OCI-LY3 (cell line): ENCODE results near the gene PLCZ1.

ENCODE experiments used
- H2AFZ ChIP-seq: fragments of 200-600, 300-600 bp; shearing (Covaris generic); 2 replicates; pipeline ENCODE4 v1.6.0; 2014; ENCODE audit warnings: antibody characterized with exemption, low read depth, low read length
- H3K27ac ChIP-seq: fragments of 200-600, 300-600 bp; sonication (generic); 2 replicates; pipeline ENCODE4 v1.5.1; 2014; ENCODE audit warnings: mild to moderate bottlenecking, low read length, moderate library complexity, mixed read lengths
- H3K27me3 ChIP-seq: fragments of 200-600, 300-600 bp; sonication (generic); 2 replicates; pipeline ENCODE4 v1.6.1; 2014; ENCODE audit warnings: low read depth, low read length, mixed read lengths
- H3K36me3 ChIP-seq: fragments of 200-600, 300-600 bp; sonication (generic); replicated peaks from 2 replicates; pipeline ENCODE3; 2014; ENCODE audit warnings: low read depth, low read length, mixed read lengths
- H3K4me1 ChIP-seq: fragments of 300-600, 200-600 bp; sonication (generic); 2 replicates; pipeline ENCODE4 v1.6.1; 2014; ENCODE audit warnings: low read length, mixed read lengths
- H3K4me2 ChIP-seq: fragments of 200-600, 300-600 bp; sonication (generic); 2 replicates; pipeline ENCODE4 v1.6.1; 2014; ENCODE audit warnings: low read length, mixed read lengths
- H3K4me3 ChIP-seq: fragments of 300-600, 200-600 bp; sonication (generic); 2 replicates; pipeline ENCODE4 v1.5.1; 2014; ENCODE audit warnings: antibody characterized with exemption, mild to moderate bottlenecking, low read length, moderate library complexity
- H3K79me2 ChIP-seq: fragments of 300-600, 200-600 bp; shearing (Covaris generic); 2 replicates; pipeline ENCODE4 v1.6.1; 2014; ENCODE audit warnings: mild to moderate bottlenecking, low read length, mixed read lengths
- H3K9ac ChIP-seq: fragments of 300-600, 200-600 bp; shearing (Covaris generic); 2 replicates; pipeline ENCODE4 v1.6.0; 2014; ENCODE audit warnings: mild to moderate bottlenecking, low read length, moderate library complexity
- H3K9me3 ChIP-seq: fragments of 200-600, 300-600 bp; shearing (Covaris generic); 2 replicates; pipeline ENCODE4 v1.6.1; 2014; ENCODE audit warnings: low read length, mixed read lengths; ENCODE audit not compliant: insufficient read depth
- H4K20me1 ChIP-seq: fragments of 200-600, 300-600 bp; sonication (generic); 2 replicates; pipeline ENCODE4 v1.6.1; 2016; ENCODE audit warnings: low read length, mixed read lengths; ENCODE audit not compliant: insufficient read depth
- EZH2phosphoT487 ChIP-seq: fragments of 200-600 bp; shearing (Covaris generic); IDR thresholded peaks from 2 replicates; pipeline ENCODE4 v1.6.1; 2018; ENCODE audit warnings: antibody characterized with exemption, mixed run types, low read depth
- TF ChIP-seq, protein P1 (sequence below): fragments of 200-600, 300-600 bp; sonication (generic); IDR thresholded peaks from 2 replicates; pipeline ENCODE4 v1.5.1; 2014; ENCODE audit warnings: antibody characterized with exemption, low read length, low read depth

PLCZ1 gene

DNA sequence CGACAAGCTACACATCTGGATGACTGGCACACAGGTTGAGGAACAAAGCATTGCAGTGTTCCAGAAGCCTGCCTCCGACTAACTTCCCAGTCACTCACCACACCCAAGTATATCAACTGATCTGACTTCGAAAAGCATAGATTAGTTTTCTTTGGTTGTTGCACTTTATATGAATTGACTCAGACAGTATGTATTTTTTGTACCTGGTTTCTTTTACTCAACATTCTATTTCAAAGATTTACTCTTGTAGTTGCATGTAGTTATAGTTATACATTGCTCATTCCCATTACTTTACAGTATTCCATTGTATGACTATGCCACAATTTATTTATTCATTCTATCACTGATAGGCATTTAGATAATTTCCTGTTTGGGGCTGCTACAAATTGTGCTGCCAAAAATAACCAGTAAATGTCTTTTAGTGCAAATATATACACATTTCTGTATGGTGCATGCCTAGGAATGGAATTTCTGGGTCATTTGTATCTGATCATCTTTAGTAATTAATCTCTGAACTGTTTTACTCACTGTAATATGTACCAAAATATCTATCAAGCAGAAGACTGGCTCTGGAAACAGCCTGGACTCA, 17.8 kb downstream of the PLCZ1 start:
- Histone ChIP-seq H3K4me2 (no peak overlapping the region), H3K9ac (no peak overlapping the region), H3K79me2 (no peaks in the 10 kb centered on the region), H3K4me3 (no peak overlapping the region), H4K20me1 (no peaks in the 10 kb centered on the region), H3K27me3 (no peaks in the 10 kb centered on the region), H3K36me3 (no peaks in the 10 kb centered on the region), H3K4me1 (no peaks in the 10 kb centered on the region), H3K9me3 (no peaks in the 10 kb centered on the region), H3K27ac (no peak overlapping the region), H2AFZ (no peak overlapping the region)
- TF ChIP-seq, protein P1, sequence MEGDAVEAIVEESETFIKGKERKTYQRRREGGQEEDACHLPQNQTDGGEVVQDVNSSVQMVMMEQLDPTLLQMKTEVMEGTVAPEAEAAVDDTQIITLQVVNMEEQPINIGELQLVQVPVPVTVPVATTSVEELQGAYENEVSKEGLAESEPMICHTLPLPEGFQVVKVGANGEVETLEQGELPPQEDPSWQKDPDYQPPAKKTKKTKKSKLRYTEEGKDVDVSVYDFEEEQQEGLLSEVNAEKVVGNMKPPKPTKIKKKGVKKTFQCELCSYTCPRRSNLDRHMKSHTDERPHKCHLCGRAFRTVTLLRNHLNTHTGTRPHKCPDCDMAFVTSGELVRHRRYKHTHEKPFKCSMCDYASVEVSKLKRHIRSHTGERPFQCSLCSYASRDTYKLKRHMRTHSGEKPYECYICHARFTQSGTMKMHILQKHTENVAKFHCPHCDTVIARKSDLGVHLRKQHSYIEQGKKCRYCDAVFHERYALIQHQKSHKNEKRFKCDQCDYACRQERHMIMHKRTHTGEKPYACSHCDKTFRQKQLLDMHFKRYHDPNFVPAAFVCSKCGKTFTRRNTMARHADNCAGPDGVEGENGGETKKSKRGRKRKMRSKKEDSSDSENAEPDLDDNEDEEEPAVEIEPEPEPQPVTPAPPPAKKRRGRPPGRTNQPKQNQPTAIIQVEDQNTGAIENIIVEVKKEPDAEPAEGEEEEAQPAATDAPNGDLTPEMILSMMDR: no peak
- TF ChIP-seq EZH2phosphoT487: no peak

DNA sequence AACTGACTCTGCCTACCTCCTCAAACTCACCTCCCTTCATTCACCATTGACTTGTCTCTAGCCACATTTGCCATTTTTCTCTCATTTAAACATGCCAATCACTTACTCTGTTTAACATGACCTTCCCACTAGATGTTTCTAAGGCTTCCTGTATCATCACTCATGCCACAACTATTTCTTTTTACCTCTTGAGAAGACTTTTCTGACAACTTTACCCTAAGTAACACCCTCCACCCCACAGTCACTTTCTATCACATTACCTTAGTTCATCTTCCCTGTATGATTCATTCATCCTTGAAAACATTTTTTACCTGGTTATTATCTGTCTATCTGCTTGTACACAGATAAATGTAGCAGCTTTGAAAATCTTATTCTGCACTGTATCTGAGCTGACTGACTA, 19.4 kb downstream of the PLCZ1 start:
- TF ChIP-seq, protein P1: no peak
- TF ChIP-seq EZH2phosphoT487: no peak
- Histone ChIP-seq H3K9me3 (no peaks in the 10 kb centered on the region), H3K4me1 (no peaks in the 10 kb centered on the region), H3K4me2 (no peak overlapping the region), H3K4me3 (no peak overlapping the region), H4K20me1 (no peaks in the 10 kb centered on the region), H3K9ac (no peak overlapping the region), H2AFZ (no peak overlapping the region), H3K27ac (no peak overlapping the region), H3K36me3 (no peaks in the 10 kb centered on the region), H3K79me2 (no peaks in the 10 kb centered on the region), H3K27me3 (no peaks in the 10 kb centered on the region)

DNA sequence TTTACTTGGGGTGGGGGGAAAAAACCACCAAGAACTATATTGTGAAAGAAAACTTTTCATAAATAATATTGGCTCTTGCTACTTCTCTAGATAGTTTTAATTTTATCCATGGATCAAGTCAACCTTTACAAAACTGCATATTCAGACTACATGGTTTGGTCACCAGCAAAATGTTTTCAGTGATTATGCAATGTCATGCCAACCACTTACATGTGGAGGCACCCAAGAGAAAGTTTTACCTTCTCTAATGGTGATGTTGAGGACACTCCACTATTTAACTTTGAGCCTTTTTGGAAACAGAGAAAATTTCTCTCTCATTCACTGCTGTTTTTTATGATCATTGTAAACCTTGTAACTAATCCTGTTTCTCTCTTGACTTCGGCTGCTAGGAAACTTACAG, 21.6 kb downstream of the PLCZ1 start:
- Histone ChIP-seq H3K36me3 (no peaks in the 10 kb centered on the region), H3K9ac (no peak overlapping the region), H2AFZ (no peak overlapping the region), H3K4me1 (no peaks in the 10 kb centered on the region), H3K79me2 (no peaks in the 10 kb centered on the region), H3K4me2 (no peak overlapping the region), H3K4me3 (no peak overlapping the region), H3K27me3 (no peaks in the 10 kb centered on the region), H3K27ac (no peak overlapping the region), H3K9me3 (no peaks in the 10 kb centered on the region), H4K20me1 (no peaks in the 10 kb centered on the region)
- TF ChIP-seq, protein P1: no peak
- TF ChIP-seq EZH2phosphoT487: no peak

DNA sequence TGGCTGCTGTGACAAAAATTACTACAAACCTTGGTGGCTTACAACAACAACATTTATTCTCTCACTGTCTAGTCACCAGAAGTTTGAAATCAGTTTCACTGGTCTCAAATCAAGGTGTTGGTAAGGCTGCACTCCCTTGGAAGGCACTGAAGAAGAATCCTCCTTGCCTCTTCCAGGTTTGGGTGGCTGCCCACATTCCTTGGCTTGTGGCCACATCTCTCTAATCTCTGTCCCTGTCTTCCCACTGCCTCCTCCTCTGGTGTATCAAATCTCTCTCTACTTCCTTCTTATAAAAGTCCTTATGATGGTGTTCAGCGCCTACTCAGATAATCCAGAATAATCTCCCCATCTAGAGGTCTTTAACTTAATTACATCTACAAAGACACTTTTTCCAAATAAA, 31.0 kb downstream of the PLCZ1 start:
- H4K20me1 ChIP-seq: no peaks in the 10 kb centered on the region
- no peaks in the 10 kb centered on the region for H3K27me3 ChIP-seq
- TF ChIP-seq, protein P1: no peak
- TF ChIP-seq EZH2phosphoT487: no peak
- no peak overlapping the region for H3K9ac ChIP-seq
- H3K4me2 ChIP-seq: no peak overlapping the region
- no peak overlapping the region for H3K27ac ChIP-seq
- no peaks in the 10 kb centered on the region for H3K79me2 ChIP-seq
- H3K9me3 ChIP-seq: no peaks in the 10 kb centered on the region
- no peak overlapping the region for H2AFZ ChIP-seq
- no peaks in the 10 kb centered on the region for H3K4me1 ChIP-seq
- H3K36me3 ChIP-seq: no peaks in the 10 kb centered on the region
- no peak overlapping the region for H3K4me3 ChIP-seq
